ENCODE results near the gene PCBP4.
"Not testable (repeated sequence)": the region's sequence is repeated elsewhere in the genome, so short reads cannot be mapped to it uniquely, and the experiment has no call there.

Gene PCBP4

GRCh38 chr3:51937611-51938450, 29.4 kb downstream of the PCBP4 start:
- DNase-seq = no peak

- no peak for DNase-seq
Measured at GRCh38 chr3:51937014-51937413, 30.2 kb downstream of the PCBP4 start.

GRCh38 chr3:51935886-51936755, 31.1 kb downstream of the PCBP4 start:
- no peak for DNase-seq

- DNase-seq = no peak
Measured at GRCh38 chr3:51934991-51935885, 32.0 kb downstream of the PCBP4 start.

- DNase-seq = no peak
Measured at GRCh38 chr3:51934139-51934850, 33.0 kb downstream of the PCBP4 start.

- no peak for DNase-seq
Measured at GRCh38 chr3:51933471-51934138, 33.6 kb downstream of the PCBP4 start.

GRCh38 chr3:51932471-51933370, 34.5 kb downstream of the PCBP4 start:
- DNase-seq = no peak

GRCh38 chr3:51931756-51932155, 35.5 kb downstream of the PCBP4 start:
- no peak for DNase-seq

GRCh38 chr3:51930439-51930838, 36.8 kb downstream of the PCBP4 start:
- DNase-seq = no peak

- no peak for DNase-seq
Measured at GRCh38 chr3:51929420-51930003, 37.7 kb downstream of the PCBP4 start.

GRCh38 chr3:51928981-51929380, 38.3 kb downstream of the PCBP4 start:
- DNase-seq = not testable (repeated sequence)

GRCh38 chr3:51928438-51928837, 38.8 kb downstream of the PCBP4 start:
- DNase-seq = no peak

GRCh38 chr3:51927061-51927977, 39.9 kb downstream of the PCBP4 start:
- no peak for DNase-seq

GRCh38 chr3:51921081-51921578, 46.1 kb downstream of the PCBP4 start:
- DNase-seq = no peak

GRCh38 chr3:51916418-51916817, 50.8 kb downstream of the PCBP4 start:
- DNase-seq = no peak

GRCh38 chr3:51908026-51908425, 59.2 kb downstream of the PCBP4 start:
- DNase-seq = no peak
